CD4-positive, CD25-positive, alpha-beta regulatory T cell (primary cell): ENCODE data around the gene SOX8. TPM values are rescaled to one million over a fixed set of nuclear protein-coding genes. Genes with fewer than 3 reads are reported as not detected.

Experiments
- ATAC-seq, 2 donors: fragments of 150-1000 bp; cut with Tn5 transposase; one replicate each; pipeline ENCODE4 v1.10.0; 2021; ENCODE audit warnings: low read depth in 2 of 2, moderate number of reproducible peaks in 2 of 2, moderate library complexity in 1 of 2
- DNase-seq, 3 donors: peaks; one replicate each; pipeline versions ENCODE4 v3.0.0 to v3.0.0-alpha.2; 2012 to 2022; ENCODE audit warnings: mixed read lengths in 1 of 3
- H3K27ac ChIP-seq: one replicate; pipeline ENCODE4 v1.7.0; 2013; ENCODE audit warnings: mild to moderate bottlenecking, low read length; ENCODE audit not compliant: insufficient read depth, poor library complexity, severe bottlenecking
- H3K27me3 ChIP-seq: one replicate; pipeline ENCODE4 v1.7.0; 2013; ENCODE audit warnings: low read length; ENCODE audit not compliant: control insufficient read depth, insufficient read depth
- H3K36me3 ChIP-seq: one replicate; pipeline ENCODE4 v1.7.0; 2013; ENCODE audit warnings: mild to moderate bottlenecking, low read length, moderate library complexity; ENCODE audit not compliant: control insufficient read depth, insufficient read depth
- H3K4me1 ChIP-seq: 2 replicates; pipeline ENCODE4 v1.7.0; 2013; ENCODE audit warnings: mild to moderate bottlenecking, low read length; ENCODE audit not compliant: insufficient read depth, control insufficient read depth, poor library complexity, severe bottlenecking
- H3K4me3 ChIP-seq: one replicate; pipeline ENCODE4 v1.7.0; 2013; ENCODE audit warnings: low read depth, mild to moderate bottlenecking, low read length, moderate library complexity
- H3K9me3 ChIP-seq, 2 experiments: 1 replicate in 1 of 2; 2 replicates in 1 of 2; pipeline ENCODE4 v1.7.0; 2013; ENCODE audit warnings: low read length in 2 of 2, mild to moderate bottlenecking in 1 of 2, moderate library complexity in 1 of 2; ENCODE audit not compliant: control insufficient read depth in 2 of 2
- H3K27ac Mint-ChIP-seq, 3 donors: one replicate each; pipeline ENCODE4 v1.8.0; 2020 to 2022; ENCODE audit warnings: mild to moderate bottlenecking in 3 of 3, mixed read lengths in 3 of 3, moderate library complexity in 2 of 3
- H3K27me3 Mint-ChIP-seq: one replicate; pipeline ENCODE4 v1.8.0; 2022; ENCODE audit warnings: mild to moderate bottlenecking, mixed read lengths
- H3K36me3 Mint-ChIP-seq: one replicate; pipeline ENCODE4 v1.8.0; 2020; ENCODE audit warnings: mixed read lengths
- H3K4me1 Mint-ChIP-seq, 4 donors: one replicate each; pipeline ENCODE4 v1.8.0; 2020 to 2022; ENCODE audit warnings: mixed read lengths in 4 of 4, mild to moderate bottlenecking in 1 of 4
- H3K4me3 Mint-ChIP-seq, 4 donors: one replicate each; pipeline ENCODE4 v1.8.0; 2020 to 2022; ENCODE audit warnings: mild to moderate bottlenecking in 4 of 4, mixed read lengths in 4 of 4, moderate library complexity in 3 of 4
- H3K9me3 Mint-ChIP-seq, 7 donors: one replicate each; pipeline ENCODE4 v1.8.0; 2020 to 2022; ENCODE audit warnings: mixed read lengths in 7 of 7, mild to moderate bottlenecking in 3 of 7, moderate library complexity in 2 of 7
- polyA plus RNA-seq, 4 donors: library from polyadenylated mRNA; unstranded; fragments of 300-500 nt; fragmentation: Illumina TruSeq; gene quantifications; one replicate each; pipeline ENCODE4 v1.2.3, GENCODE V29; 2021
- total RNA-seq: library from RNA; stranded (reverse); gene quantifications from one replicate; pipeline ENCODE4 v1.2.3, GENCODE V29; 2022

Gene SOX8
- total and polyA plus RNA-seq, 5 donors from 2014 or later = 0.16 to 1.1 (median 0.29) TPM

- Mint-ChIP-seq H3K4me1 (peaks cover 0 to 3% (median 0%) of the 10 kb centered on the region in 4 donors), H3K27me3 (no peaks in the 10 kb centered on the region), H3K9me3 (no peaks in the 10 kb centered on the region), H3K27ac (no peak overlapping the region), H3K4me3 (no peak overlapping the region), H3K36me3 (no peaks in the 10 kb centered on the region)
- Histone ChIP-seq H3K4me3 (no peak overlapping the region), H3K27ac (no peak overlapping the region), H3K27me3 (no peaks in the 10 kb centered on the region), H3K36me3 (no peaks in the 10 kb centered on the region), H3K9me3 (no peaks in the 10 kb centered on the region), H3K4me1 (no peaks in the 10 kb centered on the region)
- no peak for ATAC-seq
- DNase-seq = no peak
These were observed 51.6 kb downstream of the SOX8 start for GRCh38 chr16:1033128-1033679.

- ATAC-seq (no peak), DNase-seq (no peak)
- H3K4me1 ChIP-seq = no peaks in the 10 kb centered on the region
- H3K27ac Mint-ChIP-seq = peak overlapping the region in 1 of 3 donors; percentile 71
- no peaks in the 10 kb centered on the region for H3K27me3 ChIP-seq
- no peaks in the 10 kb centered on the region for H3K9me3 Mint-ChIP-seq
- H3K9me3 ChIP-seq = no peaks in the 10 kb centered on the region
- H3K4me1 Mint-ChIP-seq = peaks cover 0 to under 1% (median 0%) of the 10 kb centered on the region in 4 donors
- no peak overlapping the region for H3K4me3 ChIP-seq
- no peaks in the 10 kb centered on the region for H3K36me3 ChIP-seq
- no peaks in the 10 kb centered on the region for H3K27me3 Mint-ChIP-seq
- no peaks in the 10 kb centered on the region for H3K36me3 Mint-ChIP-seq
- H3K4me3 Mint-ChIP-seq = no peak overlapping the region
- H3K27ac ChIP-seq = no peak overlapping the region
These were observed 52.9 kb downstream of the SOX8 start for GRCh38 chr16:1034230-1035065.

DNA sequence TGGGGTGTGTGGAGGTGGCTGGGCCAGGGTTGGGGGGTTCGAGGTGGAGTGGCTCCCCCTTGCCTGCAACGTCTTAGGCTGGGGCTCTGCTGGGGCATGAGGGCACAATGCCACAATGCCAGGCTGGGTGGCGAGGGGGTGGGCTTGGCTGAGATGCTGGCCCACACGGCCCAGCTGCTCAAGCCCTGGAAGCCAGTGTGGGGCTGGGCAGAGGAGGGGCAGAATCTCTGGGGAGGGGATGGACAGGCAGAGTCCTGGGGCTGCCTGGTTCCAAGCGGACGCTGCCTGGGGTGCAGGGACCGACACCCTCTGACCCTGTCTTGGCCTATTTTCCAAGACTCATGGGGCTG lies 53.5 kb downstream of the SOX8 start:
- Mint-ChIP-seq H3K27me3 (no peaks in the 10 kb centered on the region), H3K27ac (peak overlapping the region in 1 of 3 donors; percentile 71), H3K36me3 (no peaks in the 10 kb centered on the region), H3K4me1 (no peaks in the 10 kb centered on the region), H3K9me3 (no peaks in the 10 kb centered on the region), H3K4me3 (no peak overlapping the region)
- no peaks in the 10 kb centered on the region for H3K36me3 ChIP-seq
- ATAC-seq = no peak
- no peak overlapping the region for H3K27ac ChIP-seq
- H3K27me3 ChIP-seq = no peaks in the 10 kb centered on the region
- DNase-seq = no peak
- H3K9me3 ChIP-seq = no peaks in the 10 kb centered on the region
- no peak overlapping the region for H3K4me3 ChIP-seq
- H3K4me1 ChIP-seq = no peaks in the 10 kb centered on the region

DNA sequence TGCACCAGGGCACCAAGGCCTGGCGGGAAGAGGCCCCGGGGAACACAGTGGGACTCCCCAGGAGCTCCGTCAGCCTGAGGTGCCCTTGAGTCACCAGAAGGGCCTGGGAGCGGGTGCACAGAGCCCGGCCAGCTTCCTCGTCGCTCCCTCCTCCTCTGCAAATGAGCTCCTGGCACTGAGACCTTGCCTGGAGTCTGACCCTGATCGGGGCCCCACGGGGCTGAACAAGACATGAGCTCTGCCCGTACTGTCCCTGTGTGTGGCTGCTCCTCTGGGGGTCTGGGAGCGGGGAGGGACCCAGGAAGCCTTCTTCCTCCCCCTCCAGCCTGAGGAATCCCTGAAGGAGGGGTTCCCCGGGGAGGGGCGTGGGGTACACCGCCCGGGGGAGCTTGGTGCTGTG lies 54.6 kb downstream of the SOX8 start:
- H3K4me1 Mint-ChIP-seq = no peaks in the 10 kb centered on the region

More for the DNA sequence above, 54.6 kb downstream of the SOX8 start:
- Histone ChIP-seq H3K36me3 (no peaks in the 10 kb centered on the region), H3K9me3 (no peaks in the 10 kb centered on the region), H3K4me3 (no peak overlapping the region), H3K4me1 (no peaks in the 10 kb centered on the region), H3K27me3 (no peaks in the 10 kb centered on the region), H3K27ac (no peak overlapping the region)
- no peak for DNase-seq
- H3K4me3 Mint-ChIP-seq = no peak overlapping the region
- no peak overlapping the region for H3K27ac Mint-ChIP-seq
- no peaks in the 10 kb centered on the region for H3K9me3 Mint-ChIP-seq
- no peak for ATAC-seq
- no peaks in the 10 kb centered on the region for H3K36me3 Mint-ChIP-seq
- H3K27me3 Mint-ChIP-seq = no peaks in the 10 kb centered on the region

Other genes with a start within 250 kb of the SOX8 start
- 42.6 TPM for gene CIAO3, start 240.8 kb upstream of the SOX8 start, total RNA-seq
- gene CIAO3, start 240.8 kb upstream of the SOX8 start, polyA plus RNA-seq = 10 to 100 TPM; 17.2 to 26.6 (median 19.7) TPM
- not detected for gene MSLN, start 221.0 kb upstream of the SOX8 start, total RNA-seq
- not detected for gene MSLN, start 221.0 kb upstream of the SOX8 start, polyA plus RNA-seq
- 20.8 TPM for gene RPUSD1, start 193.4 kb upstream of the SOX8 start, total RNA-seq
- gene RPUSD1, start 193.4 kb upstream of the SOX8 start, polyA plus RNA-seq = 10 to 100 TPM; 22.3 to 24.9 (median 23.0) TPM
- 28.8 TPM for gene CHTF18, start 193.2 kb upstream of the SOX8 start, total RNA-seq
- gene CHTF18, start 193.2 kb upstream of the SOX8 start, polyA plus RNA-seq = 1 to 10 TPM; 1.1 to 5.9 (median 2.8) TPM
- gene GNG13, start 181.0 kb upstream of the SOX8 start, total RNA-seq = not detected
- gene GNG13, start 181.0 kb upstream of the SOX8 start, polyA plus RNA-seq = not detected
- gene LMF1, start 10.8 kb upstream of the SOX8 start, total RNA-seq = 40.0 TPM
- 10 to 100 TPM in 3 of 4 donors, 1 to 10 TPM in 1; 9.9 to 12.9 (median 11.3) TPM for gene LMF1, start 10.8 kb upstream of the SOX8 start, polyA plus RNA-seq
- not detected for gene SSTR5, start 91.0 kb downstream of the SOX8 start, total RNA-seq
- not detected for gene SSTR5, start 91.0 kb downstream of the SOX8 start, polyA plus RNA-seq
- gene C1QTNF8, start 114.5 kb downstream of the SOX8 start, total RNA-seq = not detected
- gene C1QTNF8, start 114.5 kb downstream of the SOX8 start, polyA plus RNA-seq = not detected
- gene CACNA1H, start 171.3 kb downstream of the SOX8 start, total RNA-seq = 4.2 TPM
- under 1 TPM in 3 of 4 donors, not detected in 1; 0.37 to 0.63 (median 0.38) TPM for gene CACNA1H, start 171.3 kb downstream of the SOX8 start, polyA plus RNA-seq
- not detected for gene TPSG1, start 243.5 kb downstream of the SOX8 start, total RNA-seq
- not detected for gene TPSG1, start 243.5 kb downstream of the SOX8 start, polyA plus RNA-seq
- gene TPSB2, start 248.4 kb downstream of the SOX8 start, total RNA-seq = not detected
- not detected for gene TPSB2, start 248.4 kb downstream of the SOX8 start, polyA plus RNA-seq